ENCODE data around the gene ADGRD1.

DNA sequence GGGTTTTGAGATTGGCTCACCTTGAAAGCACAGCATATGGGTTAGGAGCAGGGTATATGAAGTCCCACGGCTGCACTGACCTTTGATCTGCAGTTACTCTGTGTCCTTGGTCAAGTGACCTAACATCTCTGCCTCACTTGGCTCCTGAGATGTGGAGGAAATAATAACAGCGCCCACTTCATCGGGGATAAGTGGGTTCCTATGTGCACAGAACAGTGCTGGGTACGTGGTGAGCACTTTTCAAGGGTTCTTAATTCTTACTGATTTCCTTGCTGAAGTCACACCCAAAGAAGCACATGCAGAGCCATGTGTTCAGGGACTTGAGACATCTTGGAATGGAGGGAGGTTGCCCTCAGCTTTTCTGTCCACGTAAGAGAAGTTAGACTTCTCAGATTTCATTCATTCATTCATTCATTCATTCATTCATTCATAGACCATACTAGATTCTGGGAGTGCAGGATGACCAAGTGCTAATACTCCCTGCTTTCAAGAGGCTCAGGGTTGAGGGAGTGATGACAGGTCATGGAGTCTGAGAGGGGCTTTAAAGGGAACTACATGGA is 39.4 kb downstream of the ADGRD1 start:
- TF ChIP-seq EZH2 (IDR thresholded peaks at IDR 0.05; ENCODE audit: borderline replicate concordance, low read depth, low read length, severe bottlenecking), result no peak
- TF ChIP-seq, protein P1, sequence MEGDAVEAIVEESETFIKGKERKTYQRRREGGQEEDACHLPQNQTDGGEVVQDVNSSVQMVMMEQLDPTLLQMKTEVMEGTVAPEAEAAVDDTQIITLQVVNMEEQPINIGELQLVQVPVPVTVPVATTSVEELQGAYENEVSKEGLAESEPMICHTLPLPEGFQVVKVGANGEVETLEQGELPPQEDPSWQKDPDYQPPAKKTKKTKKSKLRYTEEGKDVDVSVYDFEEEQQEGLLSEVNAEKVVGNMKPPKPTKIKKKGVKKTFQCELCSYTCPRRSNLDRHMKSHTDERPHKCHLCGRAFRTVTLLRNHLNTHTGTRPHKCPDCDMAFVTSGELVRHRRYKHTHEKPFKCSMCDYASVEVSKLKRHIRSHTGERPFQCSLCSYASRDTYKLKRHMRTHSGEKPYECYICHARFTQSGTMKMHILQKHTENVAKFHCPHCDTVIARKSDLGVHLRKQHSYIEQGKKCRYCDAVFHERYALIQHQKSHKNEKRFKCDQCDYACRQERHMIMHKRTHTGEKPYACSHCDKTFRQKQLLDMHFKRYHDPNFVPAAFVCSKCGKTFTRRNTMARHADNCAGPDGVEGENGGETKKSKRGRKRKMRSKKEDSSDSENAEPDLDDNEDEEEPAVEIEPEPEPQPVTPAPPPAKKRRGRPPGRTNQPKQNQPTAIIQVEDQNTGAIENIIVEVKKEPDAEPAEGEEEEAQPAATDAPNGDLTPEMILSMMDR (IDR thresholded peaks at IDR 0.05; ENCODE audit: borderline replicate concordance, extremely low read depth, low read length, poor library complexity, severe bottlenecking), result no peak

Data from DND-41 (cell line).